ENCODE data around the gene GGCX. TPM values are rescaled to one million over a fixed set of nuclear protein-coding genes. Genes with fewer than 3 reads are reported as not detected.

Gene GGCX
- total and polyA plus RNA-seq, 2 of the 13 experiments (the other 11 are each of a cell fraction or from before 2014, with no cell fraction given): 72.5 to 103 TPM

GRCh38 chr2:85575739-85576138, 14.4 kb upstream of the GGCX start (continued):
- TF ChIP-seq ZNF770 (CRISPR knock-in tag; IDR thresholded peaks at IDR 0.05) (peak; percentile 38), ZNF460 (CRISPR knock-in tag; IDR thresholded peaks at IDR 0.05; ENCODE audit: borderline replicate concordance) (peak; percentile 85), KLF12 (CRISPR knock-in tag; IDR thresholded peaks at IDR 0.05; ENCODE audit: borderline replicate concordance) (0 out of 2 replicates have a peak, but pooled peaks have one; percentile 15), HDAC1 (CRISPR knock-in tag; IDR thresholded peaks at IDR 0.05) (peak; percentile 50; the same call in 1 of the 2 replicates), ZSCAN30 (CRISPR knock-in tag; IDR thresholded peaks at IDR 0.05) (peak; percentile 22; the same call in 1 of the 2 replicates), UBTF (CRISPR knock-in tag; IDR thresholded peaks at IDR 0.05) (0 out of 2 replicates have a peak, but pooled peaks have one; percentile 16), SMAD3 (CRISPR knock-in tag; IDR thresholded peaks at IDR 0.05) (no peak), RARA (CRISPR knock-in tag; IDR thresholded peaks at IDR 0.05) (0 out of 2 replicates have a peak, but pooled peaks have one; percentile 18), ZNF850 (CRISPR knock-in tag; conservative IDR thresholded peaks at IDR 0.05) (0 out of 2 replicates have a peak, but pooled peaks have one; percentile 32), REL (CRISPR knock-in tag; conservative IDR thresholded peaks at IDR 0.05) (no peak), NR2F6 (IDR thresholded peaks at IDR 0.05) (no peak), NR2F6 (CRISPR knock-in tag; IDR thresholded peaks at IDR 0.05) (peak; percentile 11; the same call in 1 of the 2 replicates)
- TF ChIP-seq, protein P1, sequence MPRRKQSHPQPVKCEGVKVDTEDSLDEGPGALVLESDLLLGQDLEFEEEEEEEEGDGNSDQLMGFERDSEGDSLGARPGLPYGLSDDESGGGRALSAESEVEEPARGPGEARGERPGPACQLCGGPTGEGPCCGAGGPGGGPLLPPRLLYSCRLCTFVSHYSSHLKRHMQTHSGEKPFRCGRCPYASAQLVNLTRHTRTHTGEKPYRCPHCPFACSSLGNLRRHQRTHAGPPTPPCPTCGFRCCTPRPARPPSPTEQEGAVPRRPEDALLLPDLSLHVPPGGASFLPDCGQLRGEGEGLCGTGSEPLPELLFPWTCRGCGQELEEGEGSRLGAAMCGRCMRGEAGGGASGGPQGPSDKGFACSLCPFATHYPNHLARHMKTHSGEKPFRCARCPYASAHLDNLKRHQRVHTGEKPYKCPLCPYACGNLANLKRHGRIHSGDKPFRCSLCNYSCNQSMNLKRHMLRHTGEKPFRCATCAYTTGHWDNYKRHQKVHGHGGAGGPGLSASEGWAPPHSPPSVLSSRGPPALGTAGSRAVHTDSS (CRISPR knock-in tag; conservative IDR thresholded peaks at IDR 0.05): no peak
- TF ChIP-seq, protein P2, sequence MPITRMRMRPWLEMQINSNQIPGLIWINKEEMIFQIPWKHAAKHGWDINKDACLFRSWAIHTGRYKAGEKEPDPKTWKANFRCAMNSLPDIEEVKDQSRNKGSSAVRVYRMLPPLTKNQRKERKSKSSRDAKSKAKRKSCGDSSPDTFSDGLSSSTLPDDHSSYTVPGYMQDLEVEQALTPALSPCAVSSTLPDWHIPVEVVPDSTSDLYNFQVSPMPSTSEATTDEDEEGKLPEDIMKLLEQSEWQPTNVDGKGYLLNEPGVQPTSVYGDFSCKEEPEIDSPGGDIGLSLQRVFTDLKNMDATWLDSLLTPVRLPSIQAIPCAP (CRISPR knock-in tag; IDR thresholded peaks at IDR 0.05; ENCODE audit: low read depth): no peak
- TF ChIP-seq, protein P3, sequence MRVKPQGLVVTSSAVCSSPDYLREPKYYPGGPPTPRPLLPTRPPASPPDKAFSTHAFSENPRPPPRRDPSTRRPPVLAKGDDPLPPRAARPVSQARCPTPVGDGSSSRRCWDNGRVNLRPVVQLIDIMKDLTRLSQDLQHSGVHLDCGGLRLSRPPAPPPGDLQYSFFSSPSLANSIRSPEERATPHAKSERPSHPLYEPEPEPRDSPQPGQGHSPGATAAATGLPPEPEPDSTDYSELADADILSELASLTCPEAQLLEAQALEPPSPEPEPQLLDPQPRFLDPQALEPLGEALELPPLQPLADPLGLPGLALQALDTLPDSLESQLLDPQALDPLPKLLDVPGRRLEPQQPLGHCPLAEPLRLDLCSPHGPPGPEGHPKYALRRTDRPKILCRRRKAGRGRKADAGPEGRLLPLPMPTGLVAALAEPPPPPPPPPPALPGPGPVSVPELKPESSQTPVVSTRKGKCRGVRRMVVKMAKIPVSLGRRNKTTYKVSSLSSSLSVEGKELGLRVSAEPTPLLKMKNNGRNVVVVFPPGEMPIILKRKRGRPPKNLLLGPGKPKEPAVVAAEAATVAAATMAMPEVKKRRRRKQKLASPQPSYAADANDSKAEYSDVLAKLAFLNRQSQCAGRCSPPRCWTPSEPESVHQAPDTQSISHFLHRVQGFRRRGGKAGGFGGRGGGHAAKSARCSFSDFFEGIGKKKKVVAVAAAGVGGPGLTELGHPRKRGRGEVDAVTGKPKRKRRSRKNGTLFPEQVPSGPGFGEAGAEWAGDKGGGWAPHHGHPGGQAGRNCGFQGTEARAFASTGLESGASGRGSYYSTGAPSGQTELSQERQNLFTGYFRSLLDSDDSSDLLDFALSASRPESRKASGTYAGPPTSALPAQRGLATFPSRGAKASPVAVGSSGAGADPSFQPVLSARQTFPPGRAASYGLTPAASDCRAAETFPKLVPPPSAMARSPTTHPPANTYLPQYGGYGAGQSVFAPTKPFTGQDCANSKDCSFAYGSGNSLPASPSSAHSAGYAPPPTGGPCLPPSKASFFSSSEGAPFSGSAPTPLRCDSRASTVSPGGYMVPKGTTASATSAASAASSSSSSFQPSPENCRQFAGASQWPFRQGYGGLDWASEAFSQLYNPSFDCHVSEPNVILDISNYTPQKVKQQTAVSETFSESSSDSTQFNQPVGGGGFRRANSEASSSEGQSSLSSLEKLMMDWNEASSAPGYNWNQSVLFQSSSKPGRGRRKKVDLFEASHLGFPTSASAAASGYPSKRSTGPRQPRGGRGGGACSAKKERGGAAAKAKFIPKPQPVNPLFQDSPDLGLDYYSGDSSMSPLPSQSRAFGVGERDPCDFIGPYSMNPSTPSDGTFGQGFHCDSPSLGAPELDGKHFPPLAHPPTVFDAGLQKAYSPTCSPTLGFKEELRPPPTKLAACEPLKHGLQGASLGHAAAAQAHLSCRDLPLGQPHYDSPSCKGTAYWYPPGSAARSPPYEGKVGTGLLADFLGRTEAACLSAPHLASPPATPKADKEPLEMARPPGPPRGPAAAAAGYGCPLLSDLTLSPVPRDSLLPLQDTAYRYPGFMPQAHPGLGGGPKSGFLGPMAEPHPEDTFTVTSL (CRISPR knock-in tag; IDR thresholded peaks at IDR 0.05; ENCODE audit: borderline replicate concordance): 0 out of 2 replicates have a peak, but pooled peaks have one; percentile 20

Measured in HepG2 (cell line).